GM21717 (cell line): ENCODE data around the gene ASTN2.
"Not testable (repeated sequence)": the region's sequence is repeated elsewhere in the genome, so short reads cannot be mapped to it uniquely, and the experiment has no call there.

Experiments
- ATAC-seq: cut with Tn5 transposase; IDR thresholded peaks from one replicate; pipeline ENCODE4 v1.9.1; 2021; ENCODE audit warnings: mild to moderate bottlenecking, moderate library complexity; ENCODE audit not compliant: unreplicated experiment

ASTN2 gene

GRCh38 chr9:116895961-116896360 lies 518.9 kb downstream of the ASTN2 start:
- no peak for ATAC-seq

GRCh38 chr9:116891424-116891823 lies 523.4 kb downstream of the ASTN2 start:
- no peak for ATAC-seq

- not testable (repeated sequence) for ATAC-seq
Measured at GRCh38 chr9:116888476-116888875, 526.4 kb downstream of the ASTN2 start.

- no peak for ATAC-seq
Measured at GRCh38 chr9:116888066-116888465, 526.8 kb downstream of the ASTN2 start.

GRCh38 chr9:116883676-116884075 lies 531.2 kb downstream of the ASTN2 start:
- no peak for ATAC-seq

- ATAC-seq = no peak
Measured at GRCh38 chr9:116877072-116877471, 537.8 kb downstream of the ASTN2 start.

- no peak for ATAC-seq
Measured at GRCh38 chr9:116875576-116875975, 539.3 kb downstream of the ASTN2 start.

GRCh38 chr9:116873937-116874914 lies 540.6 kb downstream of the ASTN2 start:
- no peak for ATAC-seq

- ATAC-seq = no peak
Measured at GRCh38 chr9:116873491-116873890, 541.4 kb downstream of the ASTN2 start.

- ATAC-seq = no peak
Measured at GRCh38 chr9:116870566-116870965, 544.3 kb downstream of the ASTN2 start.

GRCh38 chr9:116868201-116868600 lies 546.7 kb downstream of the ASTN2 start:
- peak; percentile 59 for ATAC-seq

GRCh38 chr9:116861321-116861720 lies 553.5 kb downstream of the ASTN2 start:
- no peak for ATAC-seq

- ATAC-seq = no peak
Measured at GRCh38 chr9:116860509-116861120, 554.2 kb downstream of the ASTN2 start.

- ATAC-seq = no peak
Measured at GRCh38 chr9:116859763-116860162, 555.1 kb downstream of the ASTN2 start.

GRCh38 chr9:116857321-116857720 lies 557.5 kb downstream of the ASTN2 start:
- no peak for ATAC-seq

- no peak for ATAC-seq
Measured at GRCh38 chr9:116855881-116856662, 558.8 kb downstream of the ASTN2 start.

- ATAC-seq = no peak
Measured at GRCh38 chr9:116849721-116850120, 565.1 kb downstream of the ASTN2 start.

GRCh38 chr9:116844621-116845020 lies 570.2 kb downstream of the ASTN2 start:
- ATAC-seq = no peak

GRCh38 chr9:116843863-116844620 lies 570.8 kb downstream of the ASTN2 start:
- ATAC-seq = no peak

- no peak for ATAC-seq
Measured at GRCh38 chr9:116842658-116843057, 572.2 kb downstream of the ASTN2 start.

- ATAC-seq = not testable (repeated sequence)
Measured at GRCh38 chr9:116838468-116838867, 576.4 kb downstream of the ASTN2 start.
